HEK293T (cell line): ENCODE results near the gene MLNR.

Experiments used
- CTCF ChIA-PET: fragments of 350-600 bp; formaldehyde crosslinking; extraction: SDS; loops from one replicate; lab custom pipeline; 2021; ENCODE audit warnings: antibody characterized with exemption, inconsistent platforms; lab: Yijun Ruan, JAX
- POLR2A ChIA-PET: fragments of 350-600 bp; formaldehyde crosslinking; extraction: SDS; loops from one replicate; lab custom pipeline; 2020; ENCODE audit warnings: antibody characterized with exemption, inconsistent platforms; lab: Yijun Ruan, JAX
- DNase-seq: peaks from one replicate; pipeline ENCODE4 v3.0.0; 2012; ENCODE audit warnings: mixed read lengths; ENCODE audit errors: extremely low spot score
- ARNT ChIP-seq: fragments of 450-650 bp; IDR thresholded peaks from 2 replicates; pipeline ENCODE4 v1.6.1; 2017; ENCODE audit warnings: mild to moderate bottlenecking
- BHLHE40 ChIP-seq: fragments of 450-650 bp; IDR thresholded peaks from 2 replicates; pipeline ENCODE4 v1.6.1; 2016; ENCODE audit warnings: mild to moderate bottlenecking, moderate library complexity, borderline replicate concordance
- CTBP1 ChIP-seq: fragments of 450-650 bp; IDR thresholded peaks from 2 replicates; pipeline ENCODE4 v1.6.1; 2016; ENCODE audit warnings: borderline replicate concordance
- ELF4 ChIP-seq: fragments of 450-650 bp; IDR thresholded peaks from 2 replicates; pipeline ENCODE4 v1.6.1; 2017; ENCODE audit warnings: antibody characterized with exemption
- FOXA1 ChIP-seq: fragments of 450-650 bp; IDR thresholded peaks from 2 replicates; pipeline ENCODE4 v1.6.1; 2016; ENCODE audit warnings: mild to moderate bottlenecking
- FOXK2 ChIP-seq: fragments of 450-650 bp; IDR thresholded peaks from 2 replicates; pipeline ENCODE4 v1.6.1; 2016; ENCODE audit warnings: mild to moderate bottlenecking
- FOXM1 ChIP-seq: fragments of 450-650 bp; IDR thresholded peaks from 2 replicates; pipeline ENCODE4 v1.6.1; 2017; ENCODE audit warnings: mild to moderate bottlenecking, borderline replicate concordance
- HDGF ChIP-seq: fragments of 450-650 bp; IDR thresholded peaks from 2 replicates; pipeline ENCODE4 v1.6.1; 2017; ENCODE audit warnings: antibody characterized with exemption, borderline replicate concordance
- L3MBTL2 ChIP-seq: fragments of 450-650 bp; conservative IDR thresholded peaks from 2 replicates; pipeline ENCODE4 v1.6.1; 2016; ENCODE audit warnings: mild to moderate bottlenecking
- LEF1 ChIP-seq: fragments of 450-650 bp; IDR thresholded peaks from 2 replicates; pipeline ENCODE4 v1.6.1; 2017; ENCODE audit warnings: mild to moderate bottlenecking, borderline replicate concordance
- NFRKB ChIP-seq: fragments of 450-650 bp; IDR thresholded peaks from 2 replicates; pipeline ENCODE4 v1.6.1; 2016; ENCODE audit warnings: mild to moderate bottlenecking, moderate library complexity
- PKNOX1 ChIP-seq: fragments of 450-650 bp; IDR thresholded peaks from 2 replicates; pipeline ENCODE4 v1.6.1; 2016
- SP1 ChIP-seq: fragments of 450-650 bp; IDR thresholded peaks from 2 replicates; pipeline ENCODE4 v1.6.1; 2017
- SUZ12 ChIP-seq: fragments of 450-650 bp; IDR thresholded peaks from 2 replicates; pipeline ENCODE4 v1.6.1; 2016; ENCODE audit warnings: mild to moderate bottlenecking
- TARDBP ChIP-seq: fragments of 450-650 bp; IDR thresholded peaks from 2 replicates; pipeline ENCODE4 v1.6.1; 2016
- ZNF384 ChIP-seq: fragments of 450-650 bp; IDR thresholded peaks from 2 replicates; pipeline ENCODE4 v1.6.1; 2016

MLNR gene

GRCh38 chr13:49235856-49236431, 15.8 kb downstream of the MLNR start:
- ChIA-PET CTCF (interaction anchor here (0.6 kb wide), 1 partner anchor 136 kb away, joined by 3 read pairs; no protein-coding TSS in a partner anchor), POLR2A (interaction anchor here (0.6 kb wide), 1 partner anchor 12 kb away, joined by 4 read pairs; the partner anchor contains the start of gene CDADC1)

GRCh38 chr13:49238621-49239020, 18.5 kb downstream of the MLNR start:
- TF ChIP-seq HDGF (no peak), SP1 (no peak), TARDBP (no peak), SUZ12 (no peak), BHLHE40 (no peak), NFRKB (no peak), FOXA1 (no peak), FOXM1 (no peak), FOXK2 (no peak), CTBP1 (no peak), ELF4 (no peak), ARNT (no peak), ZNF384 (no peak), PKNOX1 (no peak), L3MBTL2 (no peak), LEF1 (no peak)
- no peak for DNase-seq
- ChIA-PET POLR2A (no interaction called here), CTCF (interaction anchor here (0.7 kb wide), 1 partner anchor 366 kb away, joined by 5 read pairs; no protein-coding TSS in a partner anchor)

More at GRCh38 chr13:49235856-49236431, 15.8 kb downstream of the MLNR start:
- no peak for DNase-seq
- TF ChIP-seq SP1 (no peak), SUZ12 (no peak), NFRKB (no peak), HDGF (no peak), L3MBTL2 (no peak), FOXA1 (no peak), LEF1 (no peak), ZNF384 (no peak), BHLHE40 (no peak), FOXM1 (no peak), CTBP1 (no peak), TARDBP (no peak)

GRCh38 chr13:49240017-49240416, 19.9 kb downstream of the MLNR start:
- no peak for TF ChIP-seq PKNOX1
- TF ChIP-seq FOXK2 = no peak
- TF ChIP-seq TARDBP = no peak
- TF ChIP-seq L3MBTL2 = no peak
- TF ChIP-seq HDGF = no peak
- peak; percentile 35 for DNase-seq
- ChIA-PET CTCF (interaction anchor here (0.8 to 1.0 kb wide), 2 partner anchors 12 to 39 kb away, joined by 3 to 5 read pairs; no protein-coding TSS in a partner anchor), POLR2A (no interaction called here)

- POLR2A ChIA-PET = no interaction called here
- no peak for DNase-seq
- TF ChIP-seq PKNOX1 = no peak
- TF ChIP-seq FOXK2 = no peak
- no peak for TF ChIP-seq ARNT
- no peak for TF ChIP-seq TARDBP
- no peak for TF ChIP-seq SP1
- no peak for TF ChIP-seq ZNF384
- no peak for TF ChIP-seq LEF1
- TF ChIP-seq ELF4 = no peak
- TF ChIP-seq L3MBTL2 = no peak
- TF ChIP-seq BHLHE40 = no peak
- no peak for TF ChIP-seq NFRKB
- no peak for TF ChIP-seq FOXA1
- TF ChIP-seq FOXM1 = no peak
- CTCF ChIA-PET = no interaction called here
Observed at GRCh38 chr13:49241296-49241695, 21.2 kb downstream of the MLNR start.

GRCh38 chr13:49245101-49245500, 25.0 kb downstream of the MLNR start:
- DNase-seq = no peak
- ChIA-PET POLR2A (no interaction called here), CTCF (interaction anchor here (0.6 kb wide), 1 partner anchor 671 kb away, joined by 3 read pairs; no protein-coding TSS in a partner anchor)
- TF ChIP-seq ZNF384 (no peak), PKNOX1 (no peak), BHLHE40 (no peak), NFRKB (no peak), ELF4 (no peak), FOXA1 (no peak)
